Measurements from ENCODE around the gene ICOS.

ICOS gene

DNA sequence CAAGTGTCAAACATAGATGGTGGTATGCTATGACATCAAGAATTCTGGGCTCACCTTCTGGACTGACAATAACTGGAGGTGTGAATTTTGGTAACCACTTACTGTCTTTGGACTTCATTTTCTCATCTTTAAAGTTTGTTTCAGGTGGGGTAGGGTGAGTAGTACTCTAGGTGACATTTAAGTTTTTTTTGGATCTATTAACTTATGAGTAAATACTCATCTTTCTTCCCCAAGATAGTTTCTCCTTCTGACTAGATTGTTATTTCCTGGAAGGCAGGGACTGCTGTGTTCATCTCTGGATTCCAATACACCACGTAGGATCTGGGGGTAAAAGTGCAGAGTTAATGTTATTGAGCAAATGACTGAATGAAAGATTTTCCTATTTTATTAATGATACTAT, 55.9 kb downstream of the ICOS start:
- no peak overlapping the region for H3K4me2 ChIP-seq (ENCODE audit: low read depth, low read length)
- H3K36me3 ChIP-seq (replicated peaks; ENCODE audit: insufficient read depth, low read length): no peaks in the 10 kb centered on the region
- H2AFZ ChIP-seq (ENCODE audit: low read length): no peak overlapping the region
- no peak overlapping the region for H3K27ac ChIP-seq (ENCODE audit: low read length)
- H3K79me2 ChIP-seq (ENCODE audit: low read length): no peaks in the 10 kb centered on the region
- no peak for DNase-seq
- H3F3A ChIP-seq (ENCODE audit: insufficient read depth, low read length): no peaks in the 10 kb centered on the region
- H3K4me1 ChIP-seq (ENCODE audit: low read length): no peaks in the 10 kb centered on the region
- H3K27me3 ChIP-seq (replicated peaks; ENCODE audit: insufficient read depth, low read length): no peaks in the 10 kb centered on the region
- H3K4me3 ChIP-seq (ENCODE audit: low read length): no peak overlapping the region
- no peaks in the 10 kb centered on the region for H3K9me3 ChIP-seq (replicated peaks; ENCODE audit: insufficient read depth, low read length)
- H3K9ac ChIP-seq (ENCODE audit: low read length): no peak overlapping the region
- H4K20me1 ChIP-seq (ENCODE audit: insufficient read depth, low read length): no peaks in the 10 kb centered on the region
- no peaks in the 10 kb centered on the region for H3K9me2 ChIP-seq (replicated peaks; ENCODE audit: insufficient read depth, low read length)
- no peak for TF ChIP-seq EZH2 (optimal IDR thresholded peaks at IDR 0.05; ENCODE audit: low read depth, low read length)
- TF ChIP-seq EZH2phosphoT487 (IDR thresholded peaks at IDR 0.05; ENCODE audit: low read length): no peak
- TF ChIP-seq, protein P1, sequence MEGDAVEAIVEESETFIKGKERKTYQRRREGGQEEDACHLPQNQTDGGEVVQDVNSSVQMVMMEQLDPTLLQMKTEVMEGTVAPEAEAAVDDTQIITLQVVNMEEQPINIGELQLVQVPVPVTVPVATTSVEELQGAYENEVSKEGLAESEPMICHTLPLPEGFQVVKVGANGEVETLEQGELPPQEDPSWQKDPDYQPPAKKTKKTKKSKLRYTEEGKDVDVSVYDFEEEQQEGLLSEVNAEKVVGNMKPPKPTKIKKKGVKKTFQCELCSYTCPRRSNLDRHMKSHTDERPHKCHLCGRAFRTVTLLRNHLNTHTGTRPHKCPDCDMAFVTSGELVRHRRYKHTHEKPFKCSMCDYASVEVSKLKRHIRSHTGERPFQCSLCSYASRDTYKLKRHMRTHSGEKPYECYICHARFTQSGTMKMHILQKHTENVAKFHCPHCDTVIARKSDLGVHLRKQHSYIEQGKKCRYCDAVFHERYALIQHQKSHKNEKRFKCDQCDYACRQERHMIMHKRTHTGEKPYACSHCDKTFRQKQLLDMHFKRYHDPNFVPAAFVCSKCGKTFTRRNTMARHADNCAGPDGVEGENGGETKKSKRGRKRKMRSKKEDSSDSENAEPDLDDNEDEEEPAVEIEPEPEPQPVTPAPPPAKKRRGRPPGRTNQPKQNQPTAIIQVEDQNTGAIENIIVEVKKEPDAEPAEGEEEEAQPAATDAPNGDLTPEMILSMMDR (IDR thresholded peaks at IDR 0.05; ENCODE audit: low read length): no peak

DNA sequence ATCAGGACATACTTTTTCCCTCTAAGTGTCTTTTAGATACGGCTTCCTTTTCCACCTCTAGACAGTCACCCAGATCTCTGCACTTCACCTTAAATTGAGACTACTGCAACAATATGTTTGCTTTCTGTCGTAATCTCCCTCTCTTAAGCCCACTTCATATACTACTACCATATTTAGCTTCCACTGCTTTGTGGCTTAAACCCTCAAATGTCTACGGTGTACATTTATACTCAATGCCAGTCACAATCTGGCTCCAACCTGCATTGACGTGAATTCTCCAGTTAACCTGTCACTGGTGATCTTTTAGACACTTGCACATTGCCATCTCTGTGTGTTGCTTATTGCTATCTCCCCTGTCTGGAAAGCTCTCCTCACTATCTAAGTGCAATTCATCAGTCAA, 56.4 kb downstream of the ICOS start:
- no peaks in the 10 kb centered on the region for H3K36me3 ChIP-seq (replicated peaks; ENCODE audit: insufficient read depth, low read length)
- no peaks in the 10 kb centered on the region for H3K27me3 ChIP-seq (replicated peaks; ENCODE audit: insufficient read depth, low read length)
- H3K9me3 ChIP-seq (replicated peaks; ENCODE audit: insufficient read depth, low read length): no peaks in the 10 kb centered on the region
- no peak for DNase-seq
- H3K27ac ChIP-seq (ENCODE audit: low read length): no peak overlapping the region
- H3K9me2 ChIP-seq (replicated peaks; ENCODE audit: insufficient read depth, low read length): no peaks in the 10 kb centered on the region
- TF ChIP-seq EZH2phosphoT487 (IDR thresholded peaks at IDR 0.05; ENCODE audit: low read length) (no peak), EZH2 (optimal IDR thresholded peaks at IDR 0.05; ENCODE audit: low read depth, low read length) (no peak)
- TF ChIP-seq, protein P1 (IDR thresholded peaks at IDR 0.05; ENCODE audit: low read length): no peak
- H3K9ac ChIP-seq (ENCODE audit: low read length): no peak overlapping the region
- H3K4me1 ChIP-seq (ENCODE audit: low read length): no peaks in the 10 kb centered on the region
- no peaks in the 10 kb centered on the region for H3F3A ChIP-seq (ENCODE audit: insufficient read depth, low read length)
- H2AFZ ChIP-seq (ENCODE audit: low read length): no peak overlapping the region
- no peak overlapping the region for H3K4me3 ChIP-seq (ENCODE audit: low read length)
- no peaks in the 10 kb centered on the region for H3K79me2 ChIP-seq (ENCODE audit: low read length)
- no peaks in the 10 kb centered on the region for H4K20me1 ChIP-seq (ENCODE audit: insufficient read depth, low read length)
- no peak overlapping the region for H3K4me2 ChIP-seq (ENCODE audit: low read depth, low read length)

DNA sequence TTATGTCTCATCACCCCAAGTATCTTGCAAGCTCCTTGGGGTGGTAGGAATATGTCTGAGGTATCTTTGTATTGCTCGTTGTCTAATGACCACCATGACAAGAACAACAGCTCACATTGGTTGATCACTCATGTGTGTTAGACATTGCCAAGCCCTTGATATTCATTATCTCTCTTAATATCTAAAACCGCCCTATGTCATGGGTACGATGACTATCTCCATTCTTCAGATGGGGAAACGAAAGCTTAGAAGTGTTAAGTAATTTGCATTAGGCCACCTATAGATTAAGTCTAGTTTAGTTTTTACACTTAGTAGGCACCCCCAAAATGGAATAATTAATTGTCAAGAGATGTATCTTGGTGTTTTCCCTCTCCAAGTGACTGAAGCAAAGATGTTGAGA, 57.0 kb downstream of the ICOS start:
- DNase-seq: no peak
- Histone ChIP-seq H3K36me3 (replicated peaks; ENCODE audit: insufficient read depth, low read length) (no peaks in the 10 kb centered on the region), H3F3A (ENCODE audit: insufficient read depth, low read length) (no peaks in the 10 kb centered on the region), H3K27me3 (replicated peaks; ENCODE audit: insufficient read depth, low read length) (no peaks in the 10 kb centered on the region), H3K9me2 (replicated peaks; ENCODE audit: insufficient read depth, low read length) (no peaks in the 10 kb centered on the region), H4K20me1 (ENCODE audit: insufficient read depth, low read length) (no peaks in the 10 kb centered on the region), H3K9ac (ENCODE audit: low read length) (no peak overlapping the region), H3K4me1 (ENCODE audit: low read length) (0 out of 2 replicates have a peak, but pooled peaks cover 5% of the 10 kb centered on the region), H3K4me3 (ENCODE audit: low read length) (no peak overlapping the region), H3K27ac (ENCODE audit: low read length) (no peak overlapping the region), H3K9me3 (replicated peaks; ENCODE audit: insufficient read depth, low read length) (no peaks in the 10 kb centered on the region), H3K79me2 (ENCODE audit: low read length) (no peaks in the 10 kb centered on the region), H3K4me2 (ENCODE audit: low read depth, low read length) (no peak overlapping the region), H2AFZ (ENCODE audit: low read length) (no peak overlapping the region)
- TF ChIP-seq, protein P1 (IDR thresholded peaks at IDR 0.05; ENCODE audit: low read length): no peak
- TF ChIP-seq EZH2 (optimal IDR thresholded peaks at IDR 0.05; ENCODE audit: low read depth, low read length) (no peak), EZH2phosphoT487 (IDR thresholded peaks at IDR 0.05; ENCODE audit: low read length) (no peak)

Measured in MM.1S (cell line).